ENCODE results near the gene TRMT44.
A peak's percentile ranks its signal among the peaks of the same experiment; 100 is the strongest.
"Not testable (repeated sequence)": the region's sequence is repeated elsewhere in the genome, so short reads cannot be mapped to it uniquely, and the experiment has no call there.

Gene TRMT44

DNA sequence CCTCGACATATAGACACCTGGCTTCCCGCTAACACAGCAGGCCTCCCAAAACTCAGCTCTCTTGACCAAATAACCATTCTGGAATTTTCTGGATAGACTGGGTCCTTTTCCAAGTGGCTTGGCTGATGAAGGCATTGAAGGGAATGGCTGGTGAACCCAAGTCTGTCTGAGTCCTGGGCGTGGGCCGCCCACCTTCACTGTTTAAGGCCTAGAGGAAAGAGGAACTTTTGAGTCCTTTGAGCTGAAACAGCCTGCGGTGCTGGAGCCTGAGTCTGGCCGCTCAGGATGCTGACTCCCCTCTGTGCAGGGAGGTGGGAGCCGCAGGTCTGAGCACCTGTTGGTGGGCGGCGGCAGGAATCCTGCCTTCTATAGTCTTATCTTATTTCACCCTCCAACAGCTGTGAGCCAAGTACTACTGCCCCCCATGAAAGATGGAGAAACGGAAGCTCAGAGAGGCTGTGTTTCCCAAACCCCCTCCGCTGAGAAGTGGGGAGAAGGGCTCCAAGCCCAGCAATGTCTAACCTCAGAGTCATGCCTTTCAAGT is 23.4 kb upstream of the TRMT44 start:
- H3K27ac Mint-ChIP-seq = no peak overlapping the region
- H3K4me1 Mint-ChIP-seq = peaks cover 56% of the 10 kb centered on the region
- DNase-seq (no peak), ATAC-seq (no peak)
- no peak overlapping the region for H3K4me3 Mint-ChIP-seq
- peaks cover 27% of the 10 kb centered on the region for H3K36me3 Mint-ChIP-seq (ENCODE audit: low read depth)
- no peaks in the 10 kb centered on the region for H3K27me3 Mint-ChIP-seq
- no peaks in the 10 kb centered on the region for H3K9me3 Mint-ChIP-seq

DNA sequence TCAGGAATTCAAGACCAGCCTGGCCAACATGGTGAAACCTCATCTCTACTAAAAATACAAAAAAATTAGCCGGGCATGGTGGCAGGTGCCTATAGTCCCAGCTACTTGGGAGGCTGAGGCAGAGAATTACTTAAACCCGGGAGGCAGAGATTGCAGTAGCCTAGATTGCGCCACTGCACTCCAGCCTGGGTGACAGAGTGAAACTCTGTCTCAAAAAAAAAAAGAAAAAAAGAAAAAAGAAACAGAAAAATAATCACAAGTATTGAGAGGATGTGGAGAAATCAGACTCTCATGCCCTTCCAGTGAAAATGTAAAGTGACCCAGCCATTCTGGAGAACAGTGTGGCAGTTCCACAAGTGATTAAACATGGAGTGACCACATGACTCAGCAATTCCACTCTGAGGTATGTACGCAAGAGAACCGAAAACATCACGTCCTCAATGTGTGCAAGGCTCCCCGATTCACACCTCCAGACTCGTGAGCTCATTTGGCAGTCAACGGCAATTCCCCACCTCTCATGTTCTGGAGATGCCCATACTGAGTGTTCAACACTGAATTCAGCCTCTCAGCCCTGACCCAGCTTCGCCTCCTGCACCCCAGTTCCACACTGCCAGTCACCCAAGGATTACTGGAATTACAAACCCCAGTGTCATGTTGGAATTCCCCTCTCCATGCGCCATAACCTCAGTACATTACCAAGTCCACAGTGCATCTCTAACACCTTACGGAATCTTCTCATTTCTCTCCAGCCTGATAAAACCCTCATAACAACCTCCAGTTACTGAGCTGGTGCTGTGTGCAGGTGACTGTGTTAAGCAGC is 21.1 kb upstream of the TRMT44 start:
- ATAC-seq (peak; percentile 98), DNase-seq (peak; percentile 45)
- H3K36me3 Mint-ChIP-seq (ENCODE audit: low read depth) = peaks cover 17% of the 10 kb centered on the region
- peak overlapping the region; percentile 16 for H3K4me3 Mint-ChIP-seq
- H3K9me3 Mint-ChIP-seq = no peaks in the 10 kb centered on the region
- no peaks in the 10 kb centered on the region for H3K27me3 Mint-ChIP-seq
- H3K4me1 Mint-ChIP-seq = peaks cover 47% of the 10 kb centered on the region
- peak overlapping the region; percentile 81 for H3K27ac Mint-ChIP-seq

DNA sequence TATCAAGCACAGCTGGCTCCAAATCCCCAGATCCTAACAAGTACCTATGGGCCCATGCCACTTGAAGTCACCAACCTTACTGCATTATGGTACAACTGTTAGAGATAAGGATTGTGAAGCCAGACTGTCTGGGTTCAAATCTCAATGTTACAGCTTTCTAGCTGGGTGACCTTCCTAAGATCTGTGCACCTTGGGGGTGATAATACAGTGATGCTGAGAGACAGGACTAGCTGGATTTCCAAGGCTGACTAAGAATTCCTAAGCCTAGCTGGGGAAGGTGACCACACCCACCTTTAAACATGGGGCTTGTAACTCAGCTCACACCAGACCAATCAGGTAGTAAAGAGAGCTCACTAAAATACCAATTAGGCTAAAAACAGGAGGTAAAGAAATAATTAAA is 20.4 kb upstream of the TRMT44 start:
- not testable (repeated sequence) for DNase-seq, H3K4me3 Mint-ChIP-seq, H3K9me3 Mint-ChIP-seq, ATAC-seq, H3K27me3 Mint-ChIP-seq
- H3K36me3 Mint-ChIP-seq (ENCODE audit: low read depth) = peaks cover 10% of the 10 kb centered on the region
- peaks cover 41% of the 10 kb centered on the region for H3K4me1 Mint-ChIP-seq
- peak overlapping the region; percentile 81 for H3K27ac Mint-ChIP-seq

DNA sequence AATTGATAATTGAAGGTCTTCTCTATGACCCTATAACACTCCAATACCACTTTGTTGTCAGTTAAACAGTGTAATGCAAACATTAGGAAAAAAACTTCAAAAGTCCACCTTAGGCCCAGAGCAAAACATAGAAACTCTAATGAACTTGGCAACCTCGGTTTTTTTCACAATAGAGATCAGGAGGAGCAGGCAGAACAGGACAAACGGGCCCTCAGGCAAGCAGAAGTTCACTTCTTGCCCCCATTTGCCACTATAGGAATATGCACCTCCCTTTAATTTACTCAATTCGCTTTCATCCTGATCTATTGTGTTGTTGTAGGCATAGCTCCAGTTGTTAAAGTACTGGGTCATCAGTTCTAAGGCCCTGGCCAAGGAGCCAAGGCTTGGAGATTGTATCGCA is 18.2 kb upstream of the TRMT44 start:
- ATAC-seq (no peak), DNase-seq (no peak)
- Mint-ChIP-seq H3K27me3 (no peaks in the 10 kb centered on the region), H3K4me3 (no peak overlapping the region), H3K27ac (no peak overlapping the region), H3K4me1 (peaks cover 53% of the 10 kb centered on the region), H3K9me3 (no peaks in the 10 kb centered on the region), H3K36me3 (ENCODE audit: low read depth) (peaks cover 4% of the 10 kb centered on the region)

DNA sequence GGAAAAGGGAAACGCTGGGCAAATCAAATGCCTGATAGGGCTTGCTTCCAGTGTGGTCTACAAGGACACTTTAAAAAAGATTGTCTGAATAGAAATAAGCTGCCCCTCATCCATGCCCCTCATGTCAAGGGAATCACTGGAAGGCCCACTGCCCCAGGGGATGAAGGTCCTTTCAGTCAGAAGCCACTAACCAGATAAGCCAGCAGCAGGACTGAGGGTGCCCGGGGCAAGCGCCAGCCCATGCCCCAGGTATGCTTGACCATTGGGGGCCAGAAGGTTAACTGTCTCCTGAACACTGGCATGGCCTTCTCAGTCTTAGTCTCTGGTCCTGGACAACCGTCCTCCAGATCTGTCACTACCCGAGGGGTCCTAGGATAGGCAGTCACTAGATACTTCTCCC is 17.8 kb upstream of the TRMT44 start:
- Mint-ChIP-seq H3K9me3 (no peaks in the 10 kb centered on the region), H3K36me3 (ENCODE audit: low read depth) (peaks cover 4% of the 10 kb centered on the region), H3K4me1 (peaks cover 52% of the 10 kb centered on the region), H3K27me3 (no peaks in the 10 kb centered on the region), H3K4me3 (no peak overlapping the region), H3K27ac (no peak overlapping the region)
- ATAC-seq = no peak
- DNase-seq = no peak

DNA sequence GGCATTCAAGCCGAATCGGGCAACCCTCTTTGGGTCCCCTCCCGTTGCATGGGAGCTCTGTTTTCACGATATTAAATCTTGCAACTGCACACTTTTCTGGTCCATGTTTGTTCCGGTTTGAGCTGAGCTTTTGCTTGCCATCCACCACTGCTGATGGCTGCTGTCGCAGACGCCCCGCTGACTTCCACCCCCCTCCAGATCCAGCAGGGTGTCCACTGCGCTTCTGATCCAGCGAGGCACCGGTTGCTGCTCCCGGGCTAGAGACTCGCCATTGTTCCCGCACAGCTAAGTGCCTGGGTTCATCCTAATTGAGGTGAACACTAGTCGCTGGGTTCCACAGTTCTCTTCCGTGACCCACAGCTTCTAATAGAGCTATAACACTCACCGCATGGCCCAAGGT is 13.3 kb upstream of the TRMT44 start:
- Mint-ChIP-seq H3K27ac (peak overlapping the region; percentile 19), H3K4me3 (peak overlapping the region; percentile 91), H3K9me3 (no peaks in the 10 kb centered on the region), H3K27me3 (no peaks in the 10 kb centered on the region), H3K36me3 (ENCODE audit: low read depth) (no peaks in the 10 kb centered on the region), H3K4me1 (peaks cover 33% of the 10 kb centered on the region)
- ATAC-seq (no peak), DNase-seq (no peak)

DNA sequence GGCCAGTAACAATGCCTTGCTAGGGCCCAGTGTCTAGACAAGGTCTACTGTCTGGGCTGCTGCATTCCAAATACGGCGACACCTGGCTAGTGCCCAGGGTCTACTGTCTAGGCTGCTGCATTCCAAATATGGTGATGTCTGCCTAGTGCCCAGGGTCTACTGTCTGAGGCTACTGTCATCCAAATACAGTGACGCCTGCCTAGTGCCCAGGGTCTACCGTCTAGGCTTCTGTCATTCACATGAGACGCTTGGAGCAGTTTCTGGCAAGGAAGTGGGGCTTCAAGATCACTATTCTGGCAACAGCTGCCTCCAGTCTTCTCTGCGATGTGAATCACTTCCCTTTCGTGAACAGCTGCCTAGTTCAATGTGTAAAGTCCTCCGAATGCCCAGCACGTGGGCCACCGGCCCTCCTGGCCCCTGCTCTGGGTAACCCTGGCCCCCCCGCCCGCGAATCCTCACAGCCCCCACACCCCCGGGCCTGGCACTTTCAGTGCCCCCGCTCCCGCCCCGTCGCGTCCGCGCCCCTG is 12.8 kb upstream of the TRMT44 start:
- ATAC-seq (peak; percentile 34), DNase-seq (no peak)
- no peaks in the 10 kb centered on the region for H3K36me3 Mint-ChIP-seq (ENCODE audit: low read depth)
- H3K27ac Mint-ChIP-seq = peak overlapping the region; percentile 73
- H3K9me3 Mint-ChIP-seq = no peaks in the 10 kb centered on the region
- no peaks in the 10 kb centered on the region for H3K27me3 Mint-ChIP-seq
- H3K4me3 Mint-ChIP-seq = peak overlapping the region; percentile 91
- peaks cover 32% of the 10 kb centered on the region for H3K4me1 Mint-ChIP-seq

DNA sequence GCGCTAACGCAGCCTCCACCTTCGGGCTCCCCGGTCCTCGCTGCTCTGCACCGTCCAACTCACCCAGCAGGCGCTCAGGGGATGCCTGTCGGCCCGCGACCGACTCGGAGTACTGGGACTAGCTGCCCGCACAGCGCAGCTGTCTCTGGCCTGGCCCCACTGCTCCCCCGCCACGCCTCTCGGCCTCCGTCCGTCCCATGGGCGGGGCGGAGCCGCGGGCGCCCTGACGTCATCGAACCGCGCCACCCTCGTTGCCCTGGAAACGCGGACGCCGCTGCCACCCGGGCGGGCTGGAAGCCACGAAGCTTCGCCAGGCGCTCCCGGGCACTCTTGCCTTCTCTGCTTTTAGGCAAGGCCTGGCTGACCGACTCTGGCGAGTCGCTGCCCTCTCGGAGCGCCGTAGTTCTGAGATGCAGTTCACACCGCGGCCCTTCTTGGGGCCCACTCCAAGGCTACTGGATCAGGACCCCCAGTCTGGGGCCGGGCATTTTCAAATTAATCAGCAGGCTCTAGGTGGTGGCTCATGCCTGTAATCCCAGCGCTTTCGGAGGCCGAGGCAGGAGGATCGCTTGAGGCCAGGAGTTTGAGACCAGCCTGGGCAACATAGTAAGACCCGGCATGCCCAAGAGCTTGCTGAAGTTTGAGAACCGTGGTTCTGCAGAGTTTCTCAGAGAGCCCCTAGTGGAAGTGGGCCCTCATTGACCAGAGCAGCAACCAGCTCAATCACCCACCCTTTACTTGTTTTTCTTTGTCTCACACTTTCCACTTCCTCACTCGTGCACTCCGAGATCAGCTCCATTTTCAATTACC is 12.1 kb upstream of the TRMT44 start:
- Mint-ChIP-seq H3K4me1 (peaks cover 32% of the 10 kb centered on the region), H3K27ac (peak overlapping the region; percentile 82), H3K27me3 (no peaks in the 10 kb centered on the region), H3K4me3 (peak overlapping the region; percentile 91), H3K9me3 (no peaks in the 10 kb centered on the region), H3K36me3 (ENCODE audit: low read depth) (peaks cover 2% of the 10 kb centered on the region)
- DNase-seq = peak; percentile 95
- ATAC-seq = peak; percentile 96

DNA sequence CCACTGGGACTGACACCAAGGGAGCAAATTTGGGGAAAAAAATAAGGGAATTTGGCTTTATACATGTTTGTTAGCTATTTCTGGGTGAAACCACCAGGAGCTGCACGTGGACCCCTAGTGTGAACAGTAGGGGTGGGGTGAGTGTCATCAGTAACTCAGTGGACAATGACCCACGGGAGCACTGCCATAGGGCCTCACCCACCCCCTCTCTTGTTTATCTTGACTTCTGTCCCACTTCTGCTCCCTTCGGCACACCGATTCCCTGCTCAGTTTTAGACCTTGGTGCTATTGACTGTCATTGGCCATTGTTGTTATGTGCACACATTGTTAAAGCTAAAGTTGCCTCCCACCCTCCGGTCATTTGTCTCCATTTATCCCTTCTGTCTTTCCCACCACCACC is 9.0 kb upstream of the TRMT44 start:
- Mint-ChIP-seq H3K27me3 (no peaks in the 10 kb centered on the region), H3K36me3 (ENCODE audit: low read depth) (peaks cover 2% of the 10 kb centered on the region), H3K4me3 (no peak overlapping the region), H3K27ac (no peak overlapping the region), H3K4me1 (peaks cover 43% of the 10 kb centered on the region), H3K9me3 (no peaks in the 10 kb centered on the region)
- no peak for ATAC-seq
- no peak for DNase-seq

DNA sequence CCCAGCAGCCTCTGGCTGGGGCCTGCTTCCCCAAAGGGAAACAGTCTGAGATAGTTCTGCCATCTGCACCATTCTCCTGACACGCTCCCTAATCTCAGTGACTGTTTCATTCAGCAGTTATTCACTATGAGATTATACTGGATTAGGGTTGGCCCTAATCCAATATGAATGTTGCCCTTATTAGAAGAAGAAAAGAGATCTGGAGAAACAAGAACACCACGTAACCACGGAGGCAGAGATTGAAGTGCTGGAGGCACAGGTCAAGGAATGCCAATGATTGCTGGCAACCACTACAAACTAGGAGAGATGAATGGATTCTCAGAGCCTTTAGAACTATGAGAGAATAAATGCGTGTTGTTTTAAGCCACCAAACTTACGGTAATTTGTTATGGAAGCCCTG is 7.4 kb upstream of the TRMT44 start:
- ATAC-seq (no peak), DNase-seq (no peak)
- no peak overlapping the region for H3K4me3 Mint-ChIP-seq
- H3K27me3 Mint-ChIP-seq = no peaks in the 10 kb centered on the region
- H3K36me3 Mint-ChIP-seq (ENCODE audit: low read depth) = peaks cover 6% of the 10 kb centered on the region
- no peak overlapping the region for H3K27ac Mint-ChIP-seq
- H3K4me1 Mint-ChIP-seq = peaks cover 45% of the 10 kb centered on the region
- H3K9me3 Mint-ChIP-seq = no peaks in the 10 kb centered on the region

DNA sequence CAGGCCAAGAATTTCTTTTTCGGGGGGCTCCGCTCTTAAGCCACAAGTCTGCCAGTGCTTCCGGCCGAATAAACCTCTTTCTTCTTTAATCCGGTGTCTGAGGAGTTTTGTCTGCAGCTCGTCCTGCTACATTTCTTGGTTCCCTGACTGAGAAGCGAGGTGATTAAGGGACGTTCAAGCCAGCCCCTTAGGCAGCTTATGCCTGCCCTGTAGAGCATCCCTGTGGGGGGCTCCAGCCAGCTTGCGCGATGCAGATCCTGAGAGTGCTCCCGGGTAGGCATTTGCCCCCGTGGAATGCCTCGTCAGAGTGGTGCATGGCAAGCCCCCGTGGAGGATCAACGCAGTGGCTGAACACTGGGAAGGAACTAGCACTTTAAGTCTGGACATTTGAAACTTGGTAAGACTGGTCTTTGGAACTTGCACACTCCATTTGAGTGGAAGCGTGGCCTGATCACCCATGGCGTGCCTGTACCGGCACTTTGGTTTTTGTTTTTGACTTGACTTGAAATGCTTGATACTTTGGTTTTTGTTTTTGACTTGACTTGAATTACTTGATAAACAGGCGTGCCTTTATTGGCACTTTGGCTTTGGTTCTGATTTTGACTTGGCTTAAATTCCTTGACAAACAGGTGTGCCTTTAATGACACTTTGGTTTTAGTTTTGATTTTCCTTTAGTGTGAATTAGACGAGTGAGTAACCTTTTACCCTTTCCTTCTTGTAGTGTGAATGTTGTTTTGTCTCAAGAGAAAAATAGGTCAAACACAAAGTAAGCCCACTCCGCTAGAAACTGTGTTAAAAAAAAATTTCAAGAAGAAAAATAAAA is 6.1 kb upstream of the TRMT44 start:
- Mint-ChIP-seq H3K36me3 (ENCODE audit: low read depth) (peaks cover 6% of the 10 kb centered on the region), H3K4me3 (peak overlapping the region; percentile 82), H3K27ac (peak overlapping the region; percentile 61), H3K4me1 (peaks cover 43% of the 10 kb centered on the region), H3K9me3 (no peaks in the 10 kb centered on the region), H3K27me3 (no peaks in the 10 kb centered on the region)
- DNase-seq (no peak), ATAC-seq (no peak)

DNA sequence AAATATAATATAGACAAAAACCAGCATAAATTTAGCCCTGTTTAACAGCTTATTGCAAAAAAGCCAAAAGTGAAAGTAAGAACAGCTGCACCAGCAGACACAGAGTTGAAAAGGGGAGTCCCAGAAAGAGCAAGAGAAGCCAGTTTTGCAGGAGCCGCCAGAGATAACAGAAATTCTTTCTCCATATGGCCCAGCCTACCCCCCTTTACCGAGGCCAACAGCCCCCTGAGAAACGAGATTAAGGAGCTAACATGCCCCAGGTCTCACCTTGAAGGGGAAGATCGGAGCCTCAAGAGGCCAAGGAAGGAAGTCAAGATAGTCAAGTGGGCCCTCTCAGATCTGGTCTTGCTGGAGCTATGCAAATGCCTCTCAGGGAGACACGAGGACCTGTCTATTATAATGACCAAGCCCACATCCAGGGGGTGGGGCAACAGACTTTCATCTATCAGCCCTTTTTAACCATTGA is 4.9 kb upstream of the TRMT44 start:
- ATAC-seq = no peak
- Mint-ChIP-seq H3K4me1 (peaks cover 54% of the 10 kb centered on the region), H3K27ac (peak overlapping the region; percentile 90), H3K4me3 (peak overlapping the region; percentile 82), H3K36me3 (ENCODE audit: low read depth) (peaks cover 13% of the 10 kb centered on the region), H3K27me3 (peaks cover 2% of the 10 kb centered on the region), H3K9me3 (no peaks in the 10 kb centered on the region)
- DNase-seq = peak; percentile 23

DNA sequence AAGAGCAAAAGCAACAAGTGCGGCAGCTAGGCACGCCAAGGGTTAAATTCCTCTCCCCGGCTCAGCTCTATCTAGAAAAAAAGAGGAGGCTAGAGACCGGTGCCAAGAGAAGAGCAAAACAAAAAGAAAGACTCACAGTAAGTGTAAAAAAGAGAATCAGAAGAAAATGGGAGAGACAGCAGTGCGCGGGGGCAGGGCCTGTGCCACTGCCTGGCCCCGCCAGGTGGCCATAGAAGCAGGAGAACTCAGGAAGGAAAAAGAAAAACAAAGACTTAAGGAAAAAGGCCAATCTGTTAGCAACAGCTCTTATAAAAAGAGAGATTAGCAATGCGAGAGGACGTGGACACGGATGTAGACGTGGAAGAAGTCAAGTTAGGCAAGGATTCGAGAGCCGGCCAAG is 3.3 kb upstream of the TRMT44 start:
- peaks cover 2% of the 10 kb centered on the region for H3K27me3 Mint-ChIP-seq
- no peak overlapping the region for H3K4me3 Mint-ChIP-seq
- no peaks in the 10 kb centered on the region for H3K9me3 Mint-ChIP-seq
- ATAC-seq (no peak), DNase-seq (no peak)
- H3K36me3 Mint-ChIP-seq (ENCODE audit: low read depth) = peaks cover 20% of the 10 kb centered on the region
- H3K4me1 Mint-ChIP-seq = peaks cover 65% of the 10 kb centered on the region
- H3K27ac Mint-ChIP-seq = no peak overlapping the region

DNA sequence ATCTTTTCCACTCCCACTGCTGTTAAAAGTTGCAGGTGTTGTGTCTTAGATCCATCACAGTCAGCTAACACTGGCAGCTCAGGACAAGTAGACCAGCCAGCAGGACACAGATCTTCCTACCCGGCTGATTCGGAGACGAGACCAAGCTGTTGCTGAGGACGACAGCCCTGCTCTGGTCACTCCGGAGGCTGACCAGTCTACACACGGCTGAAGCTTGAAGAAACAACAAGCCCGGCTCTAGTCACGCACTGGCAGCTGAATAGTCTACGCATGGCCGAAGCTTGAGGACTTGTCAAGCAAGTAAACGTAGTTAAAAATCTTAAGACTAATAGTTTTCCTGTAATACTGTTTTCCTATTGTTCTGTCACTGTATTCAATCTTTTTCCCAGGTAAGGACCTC is 1.8 kb upstream of the TRMT44 start:
- Mint-ChIP-seq H3K27me3 (peaks cover 2% of the 10 kb centered on the region), H3K9me3 (no peaks in the 10 kb centered on the region), H3K36me3 (ENCODE audit: low read depth) (peaks cover 19% of the 10 kb centered on the region), H3K4me3 (peak overlapping the region; percentile 99), H3K27ac (peak overlapping the region; percentile 33), H3K4me1 (peaks cover 80% of the 10 kb centered on the region)
- ATAC-seq = no peak
- DNase-seq = no peak

All from activated naive CD8-positive, alpha-beta T cell treated with anti-CD3 and anti-CD28 coated beads, Interleukin-2, amount 50 U/mL, for 24 hours (primary cell).